ENCODE data around the gene RPL35.

DNA sequence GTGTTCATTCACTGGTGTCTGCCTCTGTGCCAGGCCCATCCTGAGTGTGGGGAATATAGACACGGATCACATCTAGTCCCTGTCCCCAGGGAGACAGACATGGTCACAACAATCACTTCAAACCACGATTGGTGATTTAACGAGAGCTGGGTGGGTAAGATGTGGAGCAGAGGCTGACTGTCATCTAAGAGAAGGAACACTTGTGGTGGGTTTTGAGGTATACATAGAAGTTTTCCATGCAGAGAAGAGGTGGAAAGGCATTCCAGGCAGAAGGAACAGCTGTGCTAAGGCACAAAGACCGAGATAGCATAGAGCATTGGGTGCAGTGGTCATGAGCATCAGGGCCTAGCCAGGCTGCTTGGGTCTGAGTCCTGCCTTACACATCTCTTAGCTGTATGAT lies 31.2 kb downstream of the RPL35 start:
- TF ChIP-seq GATA2 (IDR thresholded peaks at IDR 0.05; ENCODE audit: low read depth, low read length) (no peak), GATA3 (IDR thresholded peaks at IDR 0.05; ENCODE audit: low read depth, low read length) (no peak)
